HEK293 (cell line): ENCODE data around the gene SAMD1.

Experiments
- FEZF1 ChIP-seq: fragments of 450-650 bp; formaldehyde crosslinking; IDR thresholded peaks from 2 replicates; pipeline ENCODE4 v1.5.1; 2016; ENCODE audit warnings: missing biosample characterization, missing genetic modification characterization
- GLIS1 ChIP-seq: fragments of 450-650 bp; formaldehyde crosslinking; IDR thresholded peaks from 2 replicates; pipeline ENCODE4 v1.5.1; 2016; ENCODE audit warnings: missing biosample characterization, missing genetic modification characterization
- REPIN1 ChIP-seq: fragments of 450-650 bp; formaldehyde crosslinking; IDR thresholded peaks from 2 replicates; pipeline ENCODE4 v1.5.1; 2017; ENCODE audit warnings: missing biosample characterization, missing genetic modification characterization, low read depth
- TSHZ1 ChIP-seq: fragments of 450-650 bp; formaldehyde crosslinking; IDR thresholded peaks from 2 replicates; pipeline ENCODE4 v1.5.1; 2016; ENCODE audit warnings: missing biosample characterization, missing genetic modification characterization, borderline replicate concordance
- ZBTB1 ChIP-seq: fragments of 450-650 bp; formaldehyde crosslinking; IDR thresholded peaks from 2 replicates; pipeline ENCODE4 v1.5.1; 2016; ENCODE audit warnings: missing biosample characterization, missing genetic modification characterization
- ZBTB20 ChIP-seq: fragments of 450-650 bp; formaldehyde crosslinking; IDR thresholded peaks from 2 replicates; pipeline ENCODE4 v1.5.1; 2016; ENCODE audit warnings: missing biosample characterization, missing genetic modification characterization
- ZBTB44 ChIP-seq: fragments of 450-650 bp; IDR thresholded peaks from 2 replicates; pipeline ENCODE4 v1.5.1; 2018; ENCODE audit warnings: missing biosample characterization, mild to moderate bottlenecking, missing genetic modification characterization
- ZNF132 ChIP-seq: fragments of 450-650 bp; formaldehyde crosslinking; IDR thresholded peaks from 2 replicates; pipeline ENCODE4 v1.5.1; 2017; ENCODE audit warnings: missing biosample characterization, missing genetic modification characterization, borderline replicate concordance
- ZNF211 ChIP-seq: fragments of 450-650 bp; formaldehyde crosslinking; IDR thresholded peaks from 2 replicates; pipeline ENCODE4 v1.5.1; 2016; ENCODE audit warnings: low read depth, missing biosample characterization, missing genetic modification characterization
- ZNF214 ChIP-seq: fragments of 450-650 bp; formaldehyde crosslinking; IDR thresholded peaks from 2 replicates; pipeline ENCODE4 v1.5.1; 2017; ENCODE audit warnings: missing biosample characterization, mild to moderate bottlenecking, missing genetic modification characterization, borderline replicate concordance
- ZNF311 ChIP-seq: fragments of 450-650 bp; formaldehyde crosslinking; IDR thresholded peaks from 2 replicates; pipeline ENCODE4 v1.5.1; 2017; ENCODE audit warnings: missing biosample characterization, missing genetic modification characterization, borderline replicate concordance
- ZNF350 ChIP-seq: fragments of 450-650 bp; formaldehyde crosslinking; IDR thresholded peaks from 2 replicates; pipeline ENCODE4 v1.5.0; 2017; ENCODE audit warnings: missing biosample characterization, mild to moderate bottlenecking, missing genetic modification characterization
- ZNF394 ChIP-seq: fragments of 450-650 bp; formaldehyde crosslinking; IDR thresholded peaks from 2 replicates; pipeline ENCODE4 v1.5.1; 2016; ENCODE audit warnings: missing biosample characterization, missing genetic modification characterization, mild to moderate bottlenecking, moderate library complexity, borderline replicate concordance
- ZNF513 ChIP-seq: fragments of 450-650 bp; IDR thresholded peaks from 2 replicates; pipeline ENCODE4 v1.5.1; 2018; ENCODE audit warnings: missing biosample characterization, missing genetic modification characterization
- ZNF664 ChIP-seq: fragments of 450-650 bp; formaldehyde crosslinking; IDR thresholded peaks from 2 replicates; pipeline ENCODE4 v1.5.1; 2016; ENCODE audit warnings: missing biosample characterization, missing genetic modification characterization
- ZNF670 ChIP-seq: fragments of 450-650 bp; formaldehyde crosslinking; IDR thresholded peaks from 2 replicates; pipeline ENCODE4 v1.5.1; 2016; ENCODE audit warnings: missing biosample characterization, missing genetic modification characterization, low read depth
- ZNF791 ChIP-seq: fragments of 450-650 bp; formaldehyde crosslinking; IDR thresholded peaks from 2 replicates; pipeline ENCODE4 v1.5.1; 2016; ENCODE audit warnings: missing biosample characterization, missing genetic modification characterization
- ZNF843 ChIP-seq: fragments of 450-650 bp; formaldehyde crosslinking; IDR thresholded peaks from 2 replicates; pipeline ENCODE4 v1.5.1; 2016; ENCODE audit warnings: missing biosample characterization, missing genetic modification characterization
- TF ChIP-seq, protein P1 (sequence below): fragments of 450-650 bp; formaldehyde crosslinking; conservative IDR thresholded peaks from 2 replicates; pipeline ENCODE4 v1.5.1; 2016; ENCODE audit warnings: low read depth, missing biosample characterization, missing genetic modification characterization
- TF ChIP-seq, protein P2 (sequence below): fragments of 450-650 bp; formaldehyde crosslinking; IDR thresholded peaks from 2 replicates; pipeline ENCODE4 v1.5.1; 2016; ENCODE audit warnings: missing biosample characterization, missing genetic modification characterization
- TF ChIP-seq, protein P3 (sequence below): sonication (generic); formaldehyde crosslinking; IDR thresholded peaks from 2 replicates; pipeline ENCODE4 v1.8.1; 2022; ENCODE audit warnings: mild to moderate bottlenecking, moderate library complexity, missing genetic modification reagents

Gene SAMD1

DNA sequence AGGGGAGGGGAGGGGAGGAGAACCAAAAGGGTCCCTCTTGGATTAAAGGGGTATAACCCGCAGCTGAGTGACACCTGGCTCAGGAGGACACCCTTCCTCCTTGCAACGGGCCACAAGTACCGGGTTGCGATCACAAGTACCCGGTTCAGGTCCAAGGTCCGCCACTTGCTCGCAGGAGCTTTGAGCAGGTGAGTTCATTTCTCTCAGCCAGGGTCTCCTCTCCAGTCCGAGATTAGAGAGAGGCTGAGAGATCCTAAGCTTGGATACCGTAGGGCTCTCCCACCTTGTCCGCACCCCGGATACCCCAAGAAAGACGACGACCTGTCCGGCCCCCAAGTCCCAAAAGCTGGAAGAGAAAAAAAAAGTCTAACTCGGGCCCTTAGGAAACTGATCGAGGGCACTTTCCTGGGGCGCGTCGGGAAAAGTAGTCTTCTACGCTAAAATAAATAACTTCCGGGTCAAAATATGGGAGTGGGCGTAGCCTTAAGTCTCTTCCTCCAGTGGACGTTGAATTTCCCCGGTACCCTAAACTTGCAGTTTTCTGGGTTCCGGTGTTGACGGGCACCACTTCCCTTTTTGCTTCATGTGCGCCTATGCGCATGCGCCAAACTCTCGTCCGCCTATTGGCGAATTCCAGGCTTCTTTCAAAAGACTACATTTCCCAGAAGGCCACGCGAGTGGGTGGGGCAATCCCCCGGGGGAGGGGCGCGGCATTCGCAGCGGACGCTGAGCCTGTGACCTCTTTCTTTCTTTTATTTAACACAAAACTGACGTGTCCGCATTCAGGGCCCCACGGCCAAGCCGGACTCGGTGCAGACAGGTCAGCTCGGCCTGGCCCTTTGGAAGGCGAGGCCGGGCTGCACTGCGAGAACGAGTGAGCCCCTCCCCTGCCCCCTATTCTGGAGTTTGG is 9.4 kb downstream of the SAMD1 start (continued):
- TF ChIP-seq TSHZ1 (tag by site-specific recombination) (0 out of 2 replicates have a peak, but pooled peaks have one; percentile 28), ZBTB44 (peak; percentile 92), REPIN1 (tag by site-specific recombination) (no peak), ZNF350 (no peak), ZNF211 (tag by site-specific recombination) (no peak), GLIS1 (tag by site-specific recombination) (no peak), ZNF664 (no peak), ZNF670 (tag by site-specific recombination) (no peak), ZNF214 (no peak), ZBTB20 (tag by site-specific recombination) (no peak), ZBTB1 (tag by site-specific recombination) (no peak), ZNF791 (no peak), FEZF1 (tag by site-specific recombination) (no peak), ZNF394 (tag by site-specific recombination) (no peak), ZNF311 (tag by site-specific recombination) (no peak), ZNF513 (tag by site-specific recombination) (no peak), ZNF132 (tag by site-specific recombination) (no peak), ZNF843 (no peak)
- TF ChIP-seq, protein P1, sequence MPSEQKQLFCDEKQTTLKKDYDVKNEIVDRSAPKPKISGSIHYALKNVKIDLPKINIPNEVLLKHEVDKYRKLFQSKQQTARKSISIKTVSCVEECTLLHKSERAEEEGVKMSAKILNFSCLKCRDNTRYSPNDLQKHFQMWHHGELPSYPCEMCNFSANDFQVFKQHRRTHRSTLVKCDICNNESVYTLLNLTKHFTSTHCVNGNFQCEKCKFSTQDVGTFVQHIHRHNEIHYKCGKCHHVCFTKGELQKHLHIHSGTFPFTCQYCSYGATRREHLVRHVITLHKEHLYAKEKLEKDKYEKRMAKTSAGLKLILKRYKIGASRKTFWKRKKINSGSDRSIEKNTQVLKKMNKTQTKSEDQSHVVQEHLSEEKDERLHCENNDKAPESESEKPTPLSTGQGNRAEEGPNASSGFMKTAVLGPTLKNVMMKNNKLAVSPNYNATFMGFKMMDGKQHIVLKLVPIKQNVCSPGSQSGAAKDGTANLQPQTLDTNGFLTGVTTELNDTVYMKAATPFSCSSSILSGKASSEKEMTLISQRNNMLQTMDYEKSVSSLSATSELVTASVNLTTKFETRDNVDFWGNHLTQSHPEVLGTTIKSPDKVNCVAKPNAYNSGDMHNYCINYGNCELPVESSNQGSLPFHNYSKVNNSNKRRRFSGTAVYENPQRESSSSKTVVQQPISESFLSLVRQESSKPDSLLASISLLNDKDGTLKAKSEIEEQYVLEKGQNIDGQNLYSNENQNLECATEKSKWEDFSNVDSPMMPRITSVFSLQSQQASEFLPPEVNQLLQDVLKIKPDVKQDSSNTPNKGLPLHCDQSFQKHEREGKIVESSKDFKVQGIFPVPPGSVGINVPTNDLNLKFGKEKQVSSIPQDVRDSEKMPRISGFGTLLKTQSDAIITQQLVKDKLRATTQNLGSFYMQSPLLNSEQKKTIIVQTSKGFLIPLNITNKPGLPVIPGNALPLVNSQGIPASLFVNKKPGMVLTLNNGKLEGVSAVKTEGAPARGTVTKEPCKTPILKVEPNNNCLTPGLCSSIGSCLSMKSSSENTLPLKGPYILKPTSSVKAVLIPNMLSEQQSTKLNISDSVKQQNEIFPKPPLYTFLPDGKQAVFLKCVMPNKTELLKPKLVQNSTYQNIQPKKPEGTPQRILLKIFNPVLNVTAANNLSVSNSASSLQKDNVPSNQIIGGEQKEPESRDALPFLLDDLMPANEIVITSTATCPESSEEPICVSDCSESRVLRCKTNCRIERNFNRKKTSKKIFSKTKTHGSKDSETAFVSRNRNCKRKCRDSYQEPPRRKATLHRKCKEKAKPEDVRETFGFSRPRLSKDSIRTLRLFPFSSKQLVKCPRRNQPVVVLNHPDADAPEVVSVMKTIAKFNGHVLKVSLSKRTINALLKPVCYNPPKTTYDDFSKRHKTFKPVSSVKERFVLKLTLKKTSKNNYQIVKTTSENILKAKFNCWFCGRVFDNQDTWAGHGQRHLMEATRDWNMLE (tag by site-specific recombination), result peak; percentile 93
- TF ChIP-seq, protein P2, sequence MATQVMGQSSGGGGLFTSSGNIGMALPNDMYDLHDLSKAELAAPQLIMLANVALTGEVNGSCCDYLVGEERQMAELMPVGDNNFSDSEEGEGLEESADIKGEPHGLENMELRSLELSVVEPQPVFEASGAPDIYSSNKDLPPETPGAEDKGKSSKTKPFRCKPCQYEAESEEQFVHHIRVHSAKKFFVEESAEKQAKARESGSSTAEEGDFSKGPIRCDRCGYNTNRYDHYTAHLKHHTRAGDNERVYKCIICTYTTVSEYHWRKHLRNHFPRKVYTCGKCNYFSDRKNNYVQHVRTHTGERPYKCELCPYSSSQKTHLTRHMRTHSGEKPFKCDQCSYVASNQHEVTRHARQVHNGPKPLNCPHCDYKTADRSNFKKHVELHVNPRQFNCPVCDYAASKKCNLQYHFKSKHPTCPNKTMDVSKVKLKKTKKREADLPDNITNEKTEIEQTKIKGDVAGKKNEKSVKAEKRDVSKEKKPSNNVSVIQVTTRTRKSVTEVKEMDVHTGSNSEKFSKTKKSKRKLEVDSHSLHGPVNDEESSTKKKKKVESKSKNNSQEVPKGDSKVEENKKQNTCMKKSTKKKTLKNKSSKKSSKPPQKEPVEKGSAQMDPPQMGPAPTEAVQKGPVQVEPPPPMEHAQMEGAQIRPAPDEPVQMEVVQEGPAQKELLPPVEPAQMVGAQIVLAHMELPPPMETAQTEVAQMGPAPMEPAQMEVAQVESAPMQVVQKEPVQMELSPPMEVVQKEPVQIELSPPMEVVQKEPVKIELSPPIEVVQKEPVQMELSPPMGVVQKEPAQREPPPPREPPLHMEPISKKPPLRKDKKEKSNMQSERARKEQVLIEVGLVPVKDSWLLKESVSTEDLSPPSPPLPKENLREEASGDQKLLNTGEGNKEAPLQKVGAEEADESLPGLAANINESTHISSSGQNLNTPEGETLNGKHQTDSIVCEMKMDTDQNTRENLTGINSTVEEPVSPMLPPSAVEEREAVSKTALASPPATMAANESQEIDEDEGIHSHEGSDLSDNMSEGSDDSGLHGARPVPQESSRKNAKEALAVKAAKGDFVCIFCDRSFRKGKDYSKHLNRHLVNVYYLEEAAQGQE (tag by site-specific recombination), result no peak
- TF ChIP-seq, protein P3, sequence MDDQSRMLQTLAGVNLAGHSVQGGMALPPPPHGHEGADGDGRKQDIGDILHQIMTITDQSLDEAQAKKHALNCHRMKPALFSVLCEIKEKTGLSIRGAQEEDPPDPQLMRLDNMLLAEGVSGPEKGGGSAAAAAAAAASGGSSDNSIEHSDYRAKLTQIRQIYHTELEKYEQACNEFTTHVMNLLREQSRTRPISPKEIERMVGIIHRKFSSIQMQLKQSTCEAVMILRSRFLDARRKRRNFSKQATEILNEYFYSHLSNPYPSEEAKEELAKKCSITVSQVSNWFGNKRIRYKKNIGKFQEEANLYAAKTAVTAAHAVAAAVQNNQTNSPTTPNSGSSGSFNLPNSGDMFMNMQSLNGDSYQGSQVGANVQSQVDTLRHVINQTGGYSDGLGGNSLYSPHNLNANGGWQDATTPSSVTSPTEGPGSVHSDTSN (CRISPR knock-in tag), result no peak
